HEK293T (cell line): Measurements from ENCODE around the gene TBC1D22A.

ENCODE experiments used
- ARNT ChIP-seq: fragments of 450-650 bp; IDR thresholded peaks from 2 replicates; pipeline ENCODE4 v1.6.1; 2017; ENCODE audit warnings: mild to moderate bottlenecking
- BHLHE40 ChIP-seq: fragments of 450-650 bp; IDR thresholded peaks from 2 replicates; pipeline ENCODE4 v1.6.1; 2016; ENCODE audit warnings: mild to moderate bottlenecking, moderate library complexity, borderline replicate concordance
- CTBP1 ChIP-seq: fragments of 450-650 bp; IDR thresholded peaks from 2 replicates; pipeline ENCODE4 v1.6.1; 2016; ENCODE audit warnings: borderline replicate concordance
- FOXM1 ChIP-seq: fragments of 450-650 bp; IDR thresholded peaks from 2 replicates; pipeline ENCODE4 v1.6.1; 2017; ENCODE audit warnings: mild to moderate bottlenecking, borderline replicate concordance
- HDGF ChIP-seq: fragments of 450-650 bp; IDR thresholded peaks from 2 replicates; pipeline ENCODE4 v1.6.1; 2017; ENCODE audit warnings: antibody characterized with exemption, borderline replicate concordance
- NFRKB ChIP-seq: fragments of 450-650 bp; IDR thresholded peaks from 2 replicates; pipeline ENCODE4 v1.6.1; 2016; ENCODE audit warnings: mild to moderate bottlenecking, moderate library complexity
- SP1 ChIP-seq: fragments of 450-650 bp; IDR thresholded peaks from 2 replicates; pipeline ENCODE4 v1.6.1; 2017
- SUZ12 ChIP-seq: fragments of 450-650 bp; IDR thresholded peaks from 2 replicates; pipeline ENCODE4 v1.6.1; 2016; ENCODE audit warnings: mild to moderate bottlenecking
- ZNF384 ChIP-seq: fragments of 450-650 bp; IDR thresholded peaks from 2 replicates; pipeline ENCODE4 v1.6.1; 2016
- TF ChIP-seq, protein P1 (sequence below): fragments of 450-650 bp; IDR thresholded peaks from 2 replicates; pipeline ENCODE4 v1.6.1; 2016

DNA sequence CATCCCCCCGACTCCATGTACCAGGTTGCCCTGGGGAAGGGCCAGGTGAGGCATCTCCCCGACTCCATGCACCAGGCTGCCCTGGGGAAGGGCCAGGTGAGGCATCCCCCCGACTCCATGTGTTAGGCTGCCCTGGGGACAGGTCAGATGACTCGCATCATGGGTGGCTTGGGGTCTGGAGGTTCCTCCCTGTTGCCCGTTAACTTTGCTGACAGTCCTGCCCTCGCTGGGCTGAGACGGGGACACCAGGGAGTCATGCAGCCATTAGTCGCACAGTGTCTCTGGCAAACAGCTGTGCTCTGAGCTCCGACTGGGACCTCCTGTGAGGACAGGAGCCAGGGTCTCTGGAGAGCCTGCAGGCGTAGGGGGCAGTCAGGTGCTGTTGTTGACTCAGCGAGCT, 336.1 kb downstream of the TBC1D22A start:
- TF ChIP-seq FOXM1, result no peak
- TF ChIP-seq SP1, result no peak
- TF ChIP-seq, protein P1, sequence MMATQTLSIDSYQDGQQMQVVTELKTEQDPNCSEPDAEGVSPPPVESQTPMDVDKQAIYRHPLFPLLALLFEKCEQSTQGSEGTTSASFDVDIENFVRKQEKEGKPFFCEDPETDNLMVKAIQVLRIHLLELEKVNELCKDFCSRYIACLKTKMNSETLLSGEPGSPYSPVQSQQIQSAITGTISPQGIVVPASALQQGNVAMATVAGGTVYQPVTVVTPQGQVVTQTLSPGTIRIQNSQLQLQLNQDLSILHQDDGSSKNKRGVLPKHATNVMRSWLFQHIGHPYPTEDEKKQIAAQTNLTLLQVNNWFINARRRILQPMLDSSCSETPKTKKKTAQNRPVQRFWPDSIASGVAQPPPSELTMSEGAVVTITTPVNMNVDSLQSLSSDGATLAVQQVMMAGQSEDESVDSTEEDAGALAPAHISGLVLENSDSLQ, result no peak
- no peak for TF ChIP-seq HDGF
- no peak for TF ChIP-seq NFRKB
- TF ChIP-seq CTBP1, result no peak
- TF ChIP-seq ZNF384, result no peak
- TF ChIP-seq ARNT, result no peak
- TF ChIP-seq BHLHE40, result no peak
- TF ChIP-seq SUZ12, result no peak
